OCI-M2 (cell line): ENCODE results near the gene FTO.

Experiments
- DNase-seq: peaks from one replicate; lab custom pipeline; 2025; ENCODE audit not compliant: unreplicated experiment; lab: John Stamatoyannopoulos, UW

Gene FTO

DNA sequence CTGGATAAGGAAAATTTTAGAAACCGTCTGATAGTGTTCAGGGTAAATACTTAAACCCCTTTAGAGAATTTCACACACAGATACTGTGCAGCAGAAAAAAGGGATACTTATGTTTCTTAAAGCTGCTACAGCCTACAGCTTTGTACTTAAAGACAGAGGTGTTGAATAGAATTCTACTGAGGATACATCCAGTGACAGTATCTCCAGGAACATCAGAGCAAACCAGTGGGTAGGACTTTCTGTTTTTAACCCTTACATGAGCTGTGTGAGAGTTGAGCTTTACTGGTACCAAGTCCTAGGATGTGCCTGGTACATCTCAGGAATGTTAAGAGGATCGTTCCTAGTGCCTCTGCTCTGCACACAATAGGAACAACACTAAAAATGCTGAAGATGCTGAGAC lies 191.5 kb downstream of the FTO start:
- no peak for DNase-seq

- DNase-seq, result no peak
These were observed 191.9 kb downstream of the FTO start for GRCh38 chr16:53895851-53896250.

- no peak for DNase-seq
These were observed 192.8 kb downstream of the FTO start for GRCh38 chr16:53896722-53897121.

DNA sequence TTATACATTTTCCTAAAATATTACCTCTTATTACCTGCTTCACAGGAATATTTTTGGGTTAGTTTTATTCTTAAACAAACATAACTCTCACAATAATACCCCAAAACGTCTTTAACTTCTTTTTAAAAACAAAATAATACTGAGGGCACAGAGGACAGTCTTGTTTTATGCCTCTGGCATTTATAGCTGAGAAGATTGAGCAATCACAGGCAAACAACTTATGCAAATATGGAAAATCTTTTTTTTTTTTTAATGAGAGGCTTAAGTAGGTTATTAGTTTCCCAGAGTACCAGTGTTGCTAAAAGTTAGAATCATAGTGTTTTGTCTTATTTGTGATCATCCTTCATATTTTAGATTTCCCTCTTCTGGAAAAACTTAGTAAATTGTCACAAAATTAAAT lies 195.0 kb downstream of the FTO start:
- DNase-seq, result no peak

- DNase-seq, result no peak
These were observed 195.5 kb downstream of the FTO start for GRCh38 chr16:53899431-53899830.

DNA sequence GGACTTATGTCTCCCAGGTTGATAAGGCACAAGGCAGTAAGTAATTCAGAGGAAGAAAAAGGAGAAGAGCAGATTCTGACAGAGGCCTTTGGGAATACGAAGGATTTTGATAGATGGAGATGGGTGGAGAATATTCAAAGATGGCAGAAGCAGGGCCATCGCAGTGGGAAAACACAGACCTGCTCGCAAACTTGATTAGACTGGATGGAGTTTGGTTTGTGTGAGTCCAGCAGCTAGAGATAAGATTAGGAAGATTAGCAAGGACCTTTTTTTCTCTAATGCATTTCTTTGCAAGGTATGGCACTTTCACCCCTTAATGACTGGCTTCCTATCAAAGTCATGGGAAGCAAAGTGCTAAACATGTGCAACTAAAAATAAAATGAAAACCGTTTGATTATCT lies 196.7 kb downstream of the FTO start:
- no peak for DNase-seq

DNA sequence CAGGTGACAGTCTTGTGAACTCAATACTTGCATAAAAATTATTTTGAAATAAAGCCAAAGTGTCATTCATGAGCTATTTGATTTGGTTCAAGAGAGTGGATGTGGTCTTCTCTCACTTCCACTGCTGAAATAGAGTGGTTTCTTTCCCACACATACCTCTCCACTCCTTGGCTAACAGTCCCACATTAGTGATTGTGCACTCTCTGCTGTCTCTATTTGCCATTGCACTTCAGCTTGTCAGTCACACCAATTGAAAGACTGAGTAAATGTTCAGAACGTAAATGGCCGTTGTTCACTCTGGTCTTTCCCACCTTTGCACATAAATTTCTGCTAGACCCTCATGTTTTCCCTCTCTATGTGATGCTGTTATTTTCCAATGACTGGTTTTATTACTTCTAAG lies 197.5 kb downstream of the FTO start:
- DNase-seq, result no peak

- no peak for DNase-seq
These were observed 200.6 kb downstream of the FTO start for GRCh38 chr16:53904533-53904932.

- DNase-seq, result no peak
These were observed 201.1 kb downstream of the FTO start for GRCh38 chr16:53905028-53905427.

DNA sequence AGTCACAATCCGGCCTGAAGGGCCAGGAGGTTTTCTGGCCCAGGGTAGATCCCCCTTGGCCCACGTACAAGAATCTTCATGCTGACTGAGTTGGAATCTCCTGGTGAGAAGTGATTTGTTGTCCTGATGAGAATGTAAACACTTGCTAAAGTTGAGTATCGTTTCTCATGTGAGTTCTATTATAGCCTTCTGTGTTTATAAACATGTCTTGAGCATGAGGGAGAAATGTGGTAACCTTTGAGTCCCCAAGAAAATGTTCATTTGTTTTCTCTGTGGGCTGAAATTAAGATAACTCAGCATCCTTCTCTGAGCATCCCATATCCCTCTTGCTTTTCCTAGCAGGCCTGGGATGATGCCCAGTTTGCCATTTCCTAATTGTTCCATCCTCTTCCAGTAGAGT lies 204.8 kb downstream of the FTO start:
- no peak for DNase-seq

GRCh38 chr16:53910990-53911389 lies 207.0 kb downstream of the FTO start:
- no peak for DNase-seq

- no peak for DNase-seq
These were observed 207.6 kb downstream of the FTO start for GRCh38 chr16:53911513-53911912.

- DNase-seq, result no peak
These were observed 208.2 kb downstream of the FTO start for GRCh38 chr16:53912155-53912554.

GRCh38 chr16:53913099-53913870 lies 209.3 kb downstream of the FTO start:
- DNase-seq, result no peak

GRCh38 chr16:53913920-53914319 lies 210.0 kb downstream of the FTO start:
- DNase-seq, result no peak

- DNase-seq, result no peak
These were observed 210.8 kb downstream of the FTO start for GRCh38 chr16:53914736-53915135.

DNA sequence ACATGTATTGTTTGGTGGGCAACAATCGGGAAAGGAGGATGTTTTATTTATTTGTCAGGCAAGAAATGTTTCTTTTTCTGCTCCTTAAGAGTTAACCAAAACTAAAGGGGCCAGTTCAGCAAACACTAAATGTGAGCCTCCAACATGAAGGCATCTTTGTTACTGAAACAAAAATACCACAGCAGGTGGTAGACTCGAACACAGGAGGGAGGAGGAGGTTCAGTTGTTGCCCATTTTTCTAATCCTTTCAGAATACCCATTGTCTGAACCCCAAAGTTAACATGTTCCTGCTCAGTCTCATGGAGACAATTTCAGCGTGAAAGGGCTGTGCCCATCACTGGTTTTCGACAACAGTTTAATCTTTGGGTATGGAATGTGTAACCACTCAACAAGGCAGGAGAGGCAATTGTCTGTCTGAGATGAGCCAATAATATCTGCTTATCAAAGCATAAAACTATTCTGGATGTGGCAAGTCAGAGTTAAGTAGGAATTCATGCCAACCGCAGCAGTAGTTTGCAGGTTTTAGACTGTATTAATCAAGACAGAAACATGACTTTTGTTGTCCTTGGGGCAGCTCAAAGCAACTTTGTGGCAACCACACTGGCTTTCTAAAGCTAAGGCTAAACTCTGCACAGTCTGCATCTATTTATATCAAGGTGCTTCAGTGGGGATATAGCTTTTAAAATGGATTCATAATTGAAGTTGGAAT lies 211.7 kb downstream of the FTO start:
- no peak for DNase-seq

DNA sequence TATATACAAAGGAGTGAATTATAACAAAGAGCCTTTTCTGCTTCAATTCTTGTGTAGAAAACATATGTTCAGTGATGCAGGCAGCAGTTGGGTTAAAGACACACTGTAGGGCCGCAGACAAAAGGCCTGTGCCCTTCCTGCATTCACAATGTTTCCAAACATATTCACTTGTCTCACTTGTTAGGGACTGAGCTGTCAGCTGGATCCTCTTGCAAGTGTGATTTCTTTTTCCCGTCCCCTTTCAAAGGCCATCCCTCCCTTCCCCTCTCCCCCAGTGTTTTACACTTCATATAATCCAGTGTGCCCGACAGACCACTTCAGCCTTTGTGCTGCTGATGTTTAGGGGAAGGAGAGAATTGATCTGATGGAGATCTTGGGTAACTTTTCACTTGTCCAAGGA lies 217.0 kb downstream of the FTO start:
- no peak for DNase-seq

DNA sequence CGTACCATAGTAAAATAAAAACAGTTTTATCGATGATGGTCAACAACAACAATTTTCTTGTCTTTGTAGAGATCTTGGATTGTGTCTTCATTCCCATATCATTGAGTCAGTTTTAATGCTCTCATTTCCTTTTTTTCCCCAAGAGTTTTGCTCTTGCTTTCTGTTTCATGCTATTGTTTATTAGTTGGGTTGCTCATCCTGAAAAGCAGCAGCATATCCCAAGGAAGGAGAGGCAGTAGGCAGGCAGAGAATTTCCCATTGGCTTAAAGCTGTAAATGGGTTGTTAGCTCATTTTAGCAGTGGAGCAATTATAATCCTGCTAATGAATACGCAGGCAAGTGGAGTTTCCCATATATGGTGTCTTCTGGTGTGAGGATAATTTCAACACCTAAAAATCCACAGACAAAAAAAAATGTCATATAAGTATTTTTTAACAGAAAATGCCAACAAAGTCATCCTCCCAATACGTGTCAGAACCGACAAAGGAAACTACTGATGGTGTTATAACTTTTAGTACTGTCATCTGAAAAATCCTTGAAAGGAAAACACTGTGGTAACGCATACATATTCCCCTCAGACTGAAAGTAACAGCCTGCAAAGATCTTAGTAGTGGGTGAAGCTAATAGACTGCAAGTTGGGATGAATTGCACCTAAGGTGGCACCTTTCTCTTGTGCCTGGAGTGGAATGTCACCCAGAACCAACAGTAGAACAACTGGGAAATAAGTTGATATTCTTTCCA lies 218.3 kb downstream of the FTO start:
- no peak for DNase-seq

- no peak for DNase-seq
These were observed 219.0 kb downstream of the FTO start for GRCh38 chr16:53922807-53923571.
